ENCODE measurements around the gene ISCA2. TPM values are rescaled to one million over a fixed set of nuclear protein-coding genes. Genes with fewer than 3 reads are reported as not detected.

Gene ISCA2
- total and polyA plus RNA-seq, 4 donors: 19.7 to 24.7 (median 21.5) TPM

DNA sequence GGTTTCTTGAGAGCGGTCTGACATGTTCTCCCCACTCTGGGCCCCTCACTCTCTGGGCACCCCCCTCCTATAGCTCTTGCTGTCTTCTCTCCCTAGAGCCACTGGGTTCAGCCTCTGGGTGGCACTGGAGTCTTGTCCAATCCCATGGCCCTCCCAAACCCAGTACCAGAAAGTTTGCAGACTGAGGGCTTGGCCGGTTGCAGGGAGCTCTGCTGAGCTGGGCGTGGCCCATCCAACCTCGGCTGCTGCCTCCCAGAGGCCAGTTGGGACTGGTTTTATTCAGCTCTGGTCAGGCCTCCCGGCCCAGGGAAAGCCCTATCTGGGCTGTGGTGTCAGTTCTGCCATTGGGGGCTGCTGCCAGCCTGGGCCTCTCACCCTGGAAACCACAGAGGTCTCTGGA lies 37.9 kb downstream of the ISCA2 start:
- Histone ChIP-seq H3K4me1 (ENCODE audit: control insufficient read depth in 5 of 5, insufficient read depth in 5 of 5, low read length in 5 of 5) (peaks cover 0 to 15% (median 0%) of the 10 kb centered on the region in 5 donors), H3K9me3 (ENCODE audit: control insufficient read depth in 4 of 4, insufficient read depth in 3 of 4, low read length in 3 of 4) (no peaks in the 10 kb centered on the region), H3K4me3 (no peak overlapping the region), H3K36me3 (ENCODE audit: control insufficient read depth in 4 of 4, insufficient read depth in 4 of 4, low read length in 4 of 4) (peaks cover 0 to 4% (median 0%) of the 10 kb centered on the region in 4 donors), H3K27ac (ENCODE audit: low read depth in 1 of 2, low read length in 1 of 2) (no peak overlapping the region), H3K9ac (ENCODE audit: insufficient read depth in 1 of 2, low read length in 2 of 2) (no peak overlapping the region), H3K27me3 (ENCODE audit: control insufficient read depth in 3 of 3, insufficient read depth in 3 of 3, low read length in 2 of 3) (no peaks in the 10 kb centered on the region)
- peak; percentile 50 for ATAC-seq (ENCODE audit: insufficient read depth, low FRiP score)
- TF ChIP-seq, protein P1, sequence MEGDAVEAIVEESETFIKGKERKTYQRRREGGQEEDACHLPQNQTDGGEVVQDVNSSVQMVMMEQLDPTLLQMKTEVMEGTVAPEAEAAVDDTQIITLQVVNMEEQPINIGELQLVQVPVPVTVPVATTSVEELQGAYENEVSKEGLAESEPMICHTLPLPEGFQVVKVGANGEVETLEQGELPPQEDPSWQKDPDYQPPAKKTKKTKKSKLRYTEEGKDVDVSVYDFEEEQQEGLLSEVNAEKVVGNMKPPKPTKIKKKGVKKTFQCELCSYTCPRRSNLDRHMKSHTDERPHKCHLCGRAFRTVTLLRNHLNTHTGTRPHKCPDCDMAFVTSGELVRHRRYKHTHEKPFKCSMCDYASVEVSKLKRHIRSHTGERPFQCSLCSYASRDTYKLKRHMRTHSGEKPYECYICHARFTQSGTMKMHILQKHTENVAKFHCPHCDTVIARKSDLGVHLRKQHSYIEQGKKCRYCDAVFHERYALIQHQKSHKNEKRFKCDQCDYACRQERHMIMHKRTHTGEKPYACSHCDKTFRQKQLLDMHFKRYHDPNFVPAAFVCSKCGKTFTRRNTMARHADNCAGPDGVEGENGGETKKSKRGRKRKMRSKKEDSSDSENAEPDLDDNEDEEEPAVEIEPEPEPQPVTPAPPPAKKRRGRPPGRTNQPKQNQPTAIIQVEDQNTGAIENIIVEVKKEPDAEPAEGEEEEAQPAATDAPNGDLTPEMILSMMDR (IDR thresholded peaks at IDR 0.05; ENCODE audit: control extremely low read depth, extremely low read depth): no peak
- WGBS, 2 donors: 49 to 75% methylated on average over 4 to 5 of the region's 5 CpGs
- peak in 2 of 3 donors; percentile 31 to 47 for DNase-seq

DNA sequence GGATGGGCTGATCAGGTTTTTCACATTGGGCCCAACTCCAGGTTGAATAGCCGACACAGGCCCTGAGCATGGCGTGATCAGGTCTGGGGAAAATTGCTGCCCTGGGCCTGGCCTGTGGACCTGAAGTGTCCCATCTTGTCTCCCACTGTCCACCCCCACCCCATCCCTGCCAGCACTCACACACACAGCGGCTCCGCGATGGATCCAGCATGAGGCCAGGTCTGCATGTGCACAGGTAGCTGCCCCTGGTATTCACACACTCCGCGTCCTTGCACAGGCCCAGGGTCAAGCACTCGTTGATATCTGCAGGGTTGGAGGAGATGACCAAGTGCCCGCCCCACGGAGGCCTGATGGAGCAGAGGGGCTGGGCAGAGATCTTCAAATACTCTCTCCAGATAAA lies 38.7 kb downstream of the ISCA2 start:
- DNase-seq: no peak

GRCh38 chr14:74533576-74533975 lies 40.0 kb downstream of the ISCA2 start:
- 55 to 67% methylated on average over 7 of the region's 7 CpGs for WGBS, 2 donors

More for the DNA sequence above, 38.7 kb downstream of the ISCA2 start:
- Histone ChIP-seq H3K27me3 (ENCODE audit: control insufficient read depth in 3 of 3, insufficient read depth in 3 of 3, low read length in 2 of 3) (no peaks in the 10 kb centered on the region), H3K27ac (ENCODE audit: low read depth in 1 of 2, low read length in 1 of 2) (no peak overlapping the region), H3K9me3 (ENCODE audit: control insufficient read depth in 4 of 4, insufficient read depth in 3 of 4, low read length in 3 of 4) (no peaks in the 10 kb centered on the region), H3K9ac (ENCODE audit: insufficient read depth in 1 of 2, low read length in 2 of 2) (no peak overlapping the region), H3K36me3 (ENCODE audit: control insufficient read depth in 4 of 4, insufficient read depth in 4 of 4, low read length in 4 of 4) (peaks cover 0 to 4% (median 0%) of the 10 kb centered on the region in 4 donors), H3K4me1 (ENCODE audit: control insufficient read depth in 5 of 5, insufficient read depth in 5 of 5, low read length in 5 of 5) (peaks cover 0 to 10% (median 0%) of the 10 kb centered on the region in 5 donors), H3K4me3 (no peak overlapping the region)
- TF ChIP-seq, protein P1 (IDR thresholded peaks at IDR 0.05; ENCODE audit: control extremely low read depth, extremely low read depth): no peak
- ATAC-seq (ENCODE audit: insufficient read depth, low FRiP score): no peak
- 93 to 98% methylated on average over 10 of the region's 10 CpGs for WGBS, 2 donors

More at GRCh38 chr14:74533576-74533975, 40.0 kb downstream of the ISCA2 start:
- Histone ChIP-seq H3K27me3 (ENCODE audit: control insufficient read depth in 3 of 3, insufficient read depth in 3 of 3, low read length in 2 of 3) (no peaks in the 10 kb centered on the region), H3K36me3 (ENCODE audit: control insufficient read depth in 4 of 4, insufficient read depth in 4 of 4, low read length in 4 of 4) (peaks cover 0 to 4% (median 0%) of the 10 kb centered on the region in 4 donors), H3K4me1 (ENCODE audit: control insufficient read depth in 5 of 5, insufficient read depth in 5 of 5, low read length in 5 of 5) (peaks cover 0 to 6% (median 0%) of the 10 kb centered on the region in 5 donors), H3K4me3 (no peak overlapping the region), H3K27ac (ENCODE audit: low read depth in 1 of 2, low read length in 1 of 2) (no peak overlapping the region), H3K9ac (ENCODE audit: insufficient read depth in 1 of 2, low read length in 2 of 2) (no peak overlapping the region), H3K9me3 (ENCODE audit: control insufficient read depth in 4 of 4, insufficient read depth in 3 of 4, low read length in 3 of 4) (no peaks in the 10 kb centered on the region)
- ATAC-seq (ENCODE audit: insufficient read depth, low FRiP score): no peak
- TF ChIP-seq, protein P1 (IDR thresholded peaks at IDR 0.05; ENCODE audit: control extremely low read depth, extremely low read depth): no peak
- no peak for DNase-seq

Measured in lung (tissue), 12 donors.